Mesenchymal stem cell (in vitro differentiated cells and primary cell): ENCODE measurements around the gene ADGRG1.

Experiments
- DNase-seq: peaks from one replicate; pipeline ENCODE4 v3.0.0-alpha.2; 2013
- H2AFZ ChIP-seq: one replicate; pipeline ENCODE4 v1.6.1; 2013; ENCODE audit warnings: low read depth, mild to moderate bottlenecking, control low read depth, inconsistent platforms, low read length, moderate library complexity
- H2AK5ac ChIP-seq: 2 replicates; pipeline ENCODE4 v1.6.1; 2013; ENCODE audit warnings: low read length, moderate library complexity, mild to moderate bottlenecking, inconsistent platforms; ENCODE audit not compliant: severe bottlenecking
- H2BK120ac ChIP-seq: one replicate; pipeline ENCODE4 v1.6.1; 2013; ENCODE audit warnings: low read depth, mild to moderate bottlenecking, inconsistent platforms, low read length, moderate library complexity
- H2BK12ac ChIP-seq, 2 experiments: one replicate each; pipeline ENCODE4 v1.6.1; 2013; ENCODE audit warnings: inconsistent platforms in 2 of 2, low read length in 2 of 2, mild to moderate bottlenecking in 2 of 2, moderate library complexity in 2 of 2, control low read depth in 1 of 2
- H2BK15ac ChIP-seq: one replicate; pipeline ENCODE4 v1.6.1; 2013; ENCODE audit warnings: mild to moderate bottlenecking, low read depth, inconsistent platforms; ENCODE audit not compliant: poor library complexity, severe bottlenecking
- H2BK5ac ChIP-seq: 2 replicates; pipeline ENCODE4 v1.6.1; 2013; ENCODE audit warnings: low read depth, mild to moderate bottlenecking, low read length, control low read depth, inconsistent platforms; ENCODE audit not compliant: poor library complexity, severe bottlenecking
- H3K14ac ChIP-seq, 2 experiments: one replicate each; pipeline ENCODE4 v1.6.1; 2013; ENCODE audit warnings: inconsistent platforms in 2 of 2, low read length in 2 of 2, control low read depth in 1 of 2, mild to moderate bottlenecking in 1 of 2, moderate library complexity in 1 of 2
- H3K18ac ChIP-seq, 2 experiments: one replicate each; pipeline ENCODE4 v1.6.1; 2013; ENCODE audit warnings: inconsistent platforms in 2 of 2, low read length in 2 of 2, control low read depth in 1 of 2, low read depth in 1 of 2, mild to moderate bottlenecking in 1 of 2
- H3K23ac ChIP-seq, 2 experiments: one replicate each; pipeline ENCODE4 v1.6.1; 2013; ENCODE audit warnings: inconsistent platforms in 2 of 2, low read length in 2 of 2, mild to moderate bottlenecking in 2 of 2, moderate library complexity in 2 of 2, control low read depth in 1 of 2
- H3K27ac ChIP-seq: 2 replicates; pipeline ENCODE4 v1.5.1; 2013; ENCODE audit warnings: mild to moderate bottlenecking, moderate library complexity, low read length, control low read depth, inconsistent platforms; ENCODE audit not compliant: poor library complexity, severe bottlenecking
- H3K27me3 ChIP-seq, 2 experiments: 2 replicates each; pipeline versions ENCODE4 v1.6.1 to v1.7.0; 2013; ENCODE audit warnings: low read length in 2 of 2, mild to moderate bottlenecking in 2 of 2, moderate library complexity in 2 of 2, control low read depth in 1 of 2, inconsistent platforms in 1 of 2; ENCODE audit not compliant: control insufficient read depth in 1 of 2, insufficient read depth in 1 of 2
- H3K36me3 ChIP-seq, 2 experiments: 2 replicates each; pipeline versions ENCODE4 v1.6.1 to v1.7.0; 2013; ENCODE audit warnings: low read length in 2 of 2, control low read depth in 1 of 2, inconsistent platforms in 1 of 2, low read depth in 1 of 2, mild to moderate bottlenecking in 1 of 2; ENCODE audit not compliant: insufficient read depth in 2 of 2, control insufficient read depth in 1 of 2
- H3K4ac ChIP-seq, 2 experiments: one replicate each; pipeline ENCODE4 v1.6.1; 2013; ENCODE audit warnings: inconsistent platforms in 2 of 2, low read length in 2 of 2, mild to moderate bottlenecking in 2 of 2, moderate library complexity in 2 of 2, control low read depth in 1 of 2, low read depth in 1 of 2
- H3K4me1 ChIP-seq: 2 replicates; pipeline ENCODE4 v1.6.1; 2013; ENCODE audit warnings: low read depth, low read length, control low read depth; ENCODE audit not compliant: control insufficient read depth, insufficient read depth
- H3K4me2 ChIP-seq: 2 replicates; pipeline ENCODE4 v1.6.1; 2013; ENCODE audit warnings: low read length, mild to moderate bottlenecking, inconsistent platforms; ENCODE audit not compliant: poor library complexity, severe bottlenecking
- H3K4me3 ChIP-seq, 2 experiments: 2 replicates each; pipeline versions ENCODE4 v1.5.1 to v1.7.0; 2013; ENCODE audit warnings: low read length in 2 of 2, mild to moderate bottlenecking in 2 of 2, control low read depth in 1 of 2, low read depth in 1 of 2; ENCODE audit not compliant: insufficient read depth in 1 of 2
- H3K79me1 ChIP-seq: replicated peaks from 2 replicates; pipeline ENCODE4 v1.6.1; 2013; ENCODE audit warnings: mild to moderate bottlenecking, control low read depth, low read length, inconsistent platforms; ENCODE audit not compliant: poor library complexity, severe bottlenecking
- H3K9ac ChIP-seq: 2 replicates; pipeline ENCODE4 v1.7.0; 2013; ENCODE audit warnings: mild to moderate bottlenecking, low read length, moderate library complexity
- H3K9me3 ChIP-seq: 2 replicates; pipeline ENCODE4 v1.7.0; 2013; ENCODE audit warnings: mild to moderate bottlenecking, low read length; ENCODE audit not compliant: control insufficient read depth
- H4K8ac ChIP-seq: one replicate; pipeline ENCODE4 v1.6.1; 2013; ENCODE audit warnings: inconsistent platforms, mild to moderate bottlenecking, low read length, moderate library complexity
- H4K91ac ChIP-seq: one replicate; pipeline ENCODE4 v1.6.1; 2013; ENCODE audit warnings: mild to moderate bottlenecking, low read length, inconsistent platforms
- WGBS: methylation state at CpG from one replicate; pipeline ENCODE4 v1.1.7; 2013; ENCODE audit warnings: mixed read lengths; 5-methylcytosine and 5-hydroxymethylcytosine counted together

Gene ADGRG1

GRCh38 chr16:57656342-57656955 lies 28.0 kb downstream of the ADGRG1 start:
- 88% methylated on average over 9 of the region's 11 CpGs for WGBS
- Histone ChIP-seq H3K79me1 (peaks cover 2% of the 10 kb centered on the region), H3K4me3 (no peak overlapping the region), H3K14ac (no peak overlapping the region), H3K27me3 (no peaks in the 10 kb centered on the region), H2BK12ac (no peak overlapping the region), H3K36me3 (peaks cover 20 to 76% of the 10 kb centered on the region in 2 experiments), H3K4me2 (no peak overlapping the region), H3K4ac (no peak overlapping the region), H3K18ac (no peak overlapping the region), H3K4me1 (peaks cover 21% of the 10 kb centered on the region), H2BK5ac (no peak overlapping the region), H3K9ac (no peak overlapping the region), H2BK15ac (no peak overlapping the region), H2AK5ac (no peak overlapping the region), H2BK120ac (no peak overlapping the region), H2AFZ (no peak overlapping the region), H3K27ac (no peak overlapping the region), H3K9me3 (no peaks in the 10 kb centered on the region), H4K8ac (no peak overlapping the region), H4K91ac (no peak overlapping the region), H3K23ac (no peak overlapping the region)
- DNase-seq, result no peak

- no peak overlapping the region for H3K18ac ChIP-seq
- H2BK5ac ChIP-seq, result no peak overlapping the region
- WGBS, result 95% methylated on average over 12 of the region's 13 CpGs
- no peaks in the 10 kb centered on the region for H3K9me3 ChIP-seq
- no peak overlapping the region for H3K4ac ChIP-seq
- DNase-seq, result no peak
- peaks cover 20% of the 10 kb centered on the region for H3K4me1 ChIP-seq
- no peak overlapping the region for H4K8ac ChIP-seq
- no peak overlapping the region for H3K23ac ChIP-seq
- H4K91ac ChIP-seq, result no peak overlapping the region
- no peak overlapping the region for H2AFZ ChIP-seq
- H3K4me3 ChIP-seq, result no peak overlapping the region
- H2AK5ac ChIP-seq, result no peak overlapping the region
- H2BK12ac ChIP-seq, result no peak overlapping the region
- H3K9ac ChIP-seq, result no peak overlapping the region
- no peak overlapping the region for H2BK120ac ChIP-seq
- no peak overlapping the region for H3K14ac ChIP-seq
- H3K79me1 ChIP-seq, result peaks cover 2% of the 10 kb centered on the region
- no peaks in the 10 kb centered on the region for H3K27me3 ChIP-seq
- H3K36me3 ChIP-seq, result peaks cover 22 to 76% of the 10 kb centered on the region in 2 experiments
- no peak overlapping the region for H2BK15ac ChIP-seq
- H3K4me2 ChIP-seq, result no peak overlapping the region
- H3K27ac ChIP-seq, result no peak overlapping the region
These were observed 28.8 kb downstream of the ADGRG1 start for GRCh38 chr16:57657228-57657627.

- Histone ChIP-seq H2AK5ac (no peak overlapping the region), H3K27me3 (no peaks in the 10 kb centered on the region), H4K91ac (no peak overlapping the region), H2BK12ac (no peak overlapping the region), H3K9me3 (no peaks in the 10 kb centered on the region), H3K14ac (no peak overlapping the region), H3K79me1 (no peaks in the 10 kb centered on the region), H3K4me3 (no peak overlapping the region), H2BK120ac (no peak overlapping the region), H3K18ac (no peak overlapping the region), H2AFZ (no peak overlapping the region), H3K9ac (no peak overlapping the region), H3K23ac (no peak overlapping the region), H3K4me2 (no peak overlapping the region), H3K36me3 (peaks cover 22 to 76% of the 10 kb centered on the region in 2 experiments), H3K4ac (no peak overlapping the region), H4K8ac (no peak overlapping the region), H3K27ac (no peak overlapping the region), H2BK5ac (no peak overlapping the region), H2BK15ac (no peak overlapping the region), H3K4me1 (peaks cover 17% of the 10 kb centered on the region)
- DNase-seq, result no peak
- 87% methylated on average over 8 of the region's 10 CpGs for WGBS
These were observed 29.9 kb downstream of the ADGRG1 start for GRCh38 chr16:57658130-57658877.

- no peak overlapping the region for H3K4me3 ChIP-seq
- peaks cover 9% of the 10 kb centered on the region for H3K4me1 ChIP-seq
- no peak overlapping the region for H2BK15ac ChIP-seq
- H2BK120ac ChIP-seq, result no peak overlapping the region
- no peak overlapping the region for H2AK5ac ChIP-seq
- H3K18ac ChIP-seq, result no peak overlapping the region
- no peak overlapping the region for H2AFZ ChIP-seq
- no peak overlapping the region for H4K91ac ChIP-seq
- no peak overlapping the region for H4K8ac ChIP-seq
- H3K4ac ChIP-seq, result no peak overlapping the region
- H3K23ac ChIP-seq, result no peak overlapping the region
- DNase-seq, result no peak
- no peak overlapping the region for H3K9ac ChIP-seq
- H3K36me3 ChIP-seq, result peaks cover 22 to 84% of the 10 kb centered on the region in 2 experiments
- no peak overlapping the region for H3K27ac ChIP-seq
- WGBS, result 78% methylated on average over 18 of the region's 19 CpGs
- H2BK12ac ChIP-seq, result no peak overlapping the region
- no peak overlapping the region for H2BK5ac ChIP-seq
- no peak overlapping the region for H3K4me2 ChIP-seq
- H3K27me3 ChIP-seq, result no peaks in the 10 kb centered on the region
- no peaks in the 10 kb centered on the region for H3K79me1 ChIP-seq
- H3K9me3 ChIP-seq, result no peaks in the 10 kb centered on the region
- H3K14ac ChIP-seq, result no peak overlapping the region
These were observed 30.6 kb downstream of the ADGRG1 start for GRCh38 chr16:57658878-57659674.
